ENCODE results near the gene MIF. TPM values are rescaled to one million over a fixed set of nuclear protein-coding genes. Genes with fewer than 3 reads are reported as not detected.
"Not testable (repeated sequence)": the region's sequence is repeated elsewhere in the genome, so short reads cannot be mapped to it uniquely, and the experiment has no call there.

Gene MIF
- total and polyA plus RNA-seq, 2 donors (not counting 1 experiment from before 2014, with no cell fraction given): 97.3 to 283 TPM

- Histone ChIP-seq H4K20me1 (ENCODE audit: control insufficient read depth, extremely low read depth, insufficient read depth, low read length) (no peaks in the 10 kb centered on the region), H3K79me2 (ENCODE audit: control insufficient read depth, insufficient read depth, low read length) (no peaks in the 10 kb centered on the region), H3K4me2 (ENCODE audit: extremely low read depth, insufficient read depth, low read length) (peak overlapping the region; percentile 100), H2AFZ (ENCODE audit: low read length) (peak overlapping the region; percentile 95), H3K27ac (ENCODE audit: insufficient read depth, low read length) (no peak overlapping the region), H3K4me1 (ENCODE audit: control insufficient read depth, extremely low read depth, insufficient read depth, low read length) (peaks cover 6% of the 10 kb centered on the region), H3K9ac (ENCODE audit: insufficient read depth, low read length) (no peak overlapping the region), H3K36me3 (ENCODE audit: control insufficient read depth, insufficient read depth, low read length) (no peaks in the 10 kb centered on the region), H3K27me3 (ENCODE audit: control insufficient read depth, insufficient read depth, low read length) (no peaks in the 10 kb centered on the region), H3K9me3 (ENCODE audit: control insufficient read depth, insufficient read depth, low read depth, low read length) (no peaks in the 10 kb centered on the region), H3K4me3 (replicated peaks in 1 of 4; ENCODE audit: control extremely low read depth in 1 of 4, insufficient read depth in 1 of 4, low read depth in 3 of 4, low read length in 4 of 4) (peak overlapping the region; percentile 85 to 95 (median 90))
- TF ChIP-seq CTCF (conservative IDR thresholded peaks at IDR 0.05 in 1 of 2, IDR thresholded peaks at IDR 0.05 in 1 of 2; ENCODE audit: low read depth in 1 of 2, low read length in 2 of 2) (no peak), EZH2 (IDR thresholded peaks at IDR 0.05; ENCODE audit: low read length, missing control alignments) (no peak)
- no peak for DNase-seq (ENCODE audit: low read depth in 2 of 2)
Measured at GRCh38 chr22:23858484-23858815, 35.7 kb upstream of the MIF start.

- Histone ChIP-seq H3K27ac (ENCODE audit: insufficient read depth, low read length) (no peak overlapping the region), H3K9ac (ENCODE audit: insufficient read depth, low read length) (no peak overlapping the region), H2AFZ (ENCODE audit: low read length) (no peak overlapping the region), H3K4me1 (ENCODE audit: control insufficient read depth, extremely low read depth, insufficient read depth, low read length) (peaks cover 6% of the 10 kb centered on the region), H3K27me3 (ENCODE audit: control insufficient read depth, insufficient read depth, low read length) (no peaks in the 10 kb centered on the region), H3K79me2 (ENCODE audit: control insufficient read depth, insufficient read depth, low read length) (no peaks in the 10 kb centered on the region), H4K20me1 (ENCODE audit: control insufficient read depth, extremely low read depth, insufficient read depth, low read length) (no peaks in the 10 kb centered on the region), H3K9me3 (ENCODE audit: control insufficient read depth, insufficient read depth, low read depth, low read length) (no peaks in the 10 kb centered on the region), H3K4me3 (replicated peaks in 1 of 4; ENCODE audit: control extremely low read depth in 1 of 4, insufficient read depth in 1 of 4, low read depth in 3 of 4, low read length in 4 of 4) (no peak overlapping the region), H3K4me2 (ENCODE audit: extremely low read depth, insufficient read depth, low read length) (no peak overlapping the region), H3K36me3 (ENCODE audit: control insufficient read depth, insufficient read depth, low read length) (no peaks in the 10 kb centered on the region)
- no peak for TF ChIP-seq EZH2 (IDR thresholded peaks at IDR 0.05; ENCODE audit: low read length, missing control alignments)
- no peak for TF ChIP-seq CTCF (conservative IDR thresholded peaks at IDR 0.05 in 1 of 2, IDR thresholded peaks at IDR 0.05 in 1 of 2; ENCODE audit: low read depth in 1 of 2, low read length in 2 of 2)
- no peak for DNase-seq (ENCODE audit: low read depth in 2 of 2)
Measured at GRCh38 chr22:23859201-23859600, 35.0 kb upstream of the MIF start.

- H3K4me3 ChIP-seq (replicated peaks in 1 of 4; ENCODE audit: control extremely low read depth in 1 of 4, insufficient read depth in 1 of 4, low read depth in 3 of 4, low read length in 4 of 4); H3K27me3 ChIP-seq (ENCODE audit: control insufficient read depth, insufficient read depth, low read length); H3K36me3 ChIP-seq (ENCODE audit: control insufficient read depth, insufficient read depth, low read length); H4K20me1 ChIP-seq (ENCODE audit: control insufficient read depth, extremely low read depth, insufficient read depth, low read length); H2AFZ ChIP-seq (ENCODE audit: low read length); H3K27ac ChIP-seq (ENCODE audit: insufficient read depth, low read length); H3K4me2 ChIP-seq (ENCODE audit: extremely low read depth, insufficient read depth, low read length); H3K79me2 ChIP-seq (ENCODE audit: control insufficient read depth, insufficient read depth, low read length); DNase-seq (ENCODE audit: low read depth in 2 of 2); H3K9ac ChIP-seq (ENCODE audit: insufficient read depth, low read length); H3K9me3 ChIP-seq (ENCODE audit: control insufficient read depth, insufficient read depth, low read depth, low read length); H3K4me1 ChIP-seq (ENCODE audit: control insufficient read depth, extremely low read depth, insufficient read depth, low read length): not testable (repeated sequence)
Measured at GRCh38 chr22:23860187-23860586, 34.0 kb upstream of the MIF start.

All from fibroblast of lung (primary cell).